GM18520 (cell line): Measurements from ENCODE around the gene YPEL2.
"Not testable (repeated sequence)": the region's sequence is repeated elsewhere in the genome, so short reads cannot be mapped to it uniquely, and the experiment has no call there.

Experiments
- ATAC-seq: cut with Tn5 transposase; IDR thresholded peaks from one replicate; pipeline ENCODE4 v1.9.1; 2021; ENCODE audit not compliant: unreplicated experiment

YPEL2 gene

GRCh38 chr17:59331129-59331928 lies at the start of gene YPEL2:
YPEL2 (plus strand) TSS chr17:59331655; CDS start chr17:59353410, 21,755 bp downstream.
- ATAC-seq = peak; percentile 85

GRCh38 chr17:59284317-59284716 lies 47.1 kb upstream of the YPEL2 start:
- no peak for ATAC-seq

- no peak for ATAC-seq
Measured at GRCh38 chr17:59287452-59287851, 44.0 kb upstream of the YPEL2 start.

GRCh38 chr17:59287891-59288290 lies 43.6 kb upstream of the YPEL2 start:
- no peak for ATAC-seq

GRCh38 chr17:59289981-59290301 lies 41.5 kb upstream of the YPEL2 start:
- ATAC-seq = no peak

- ATAC-seq = not testable (repeated sequence)
Measured at GRCh38 chr17:59290302-59290998, 41.0 kb upstream of the YPEL2 start.

GRCh38 chr17:59292174-59292523 lies 39.3 kb upstream of the YPEL2 start:
- no peak for ATAC-seq

- ATAC-seq = no peak
Measured at GRCh38 chr17:59296190-59296589, 35.3 kb upstream of the YPEL2 start.

GRCh38 chr17:59298521-59298920 lies 32.9 kb upstream of the YPEL2 start:
- no peak for ATAC-seq

- ATAC-seq = no peak
Measured at GRCh38 chr17:59299400-59300092, 31.9 kb upstream of the YPEL2 start.

- no peak for ATAC-seq
Measured at GRCh38 chr17:59300941-59301340, 30.5 kb upstream of the YPEL2 start.

- ATAC-seq = no peak
Measured at GRCh38 chr17:59304811-59305210, 26.6 kb upstream of the YPEL2 start.

- ATAC-seq = no peak
Measured at GRCh38 chr17:59310263-59310920, 21.1 kb upstream of the YPEL2 start.

GRCh38 chr17:59311051-59311468 lies 20.4 kb upstream of the YPEL2 start:
- ATAC-seq = no peak

GRCh38 chr17:59311521-59311920 lies 19.9 kb upstream of the YPEL2 start:
- ATAC-seq = not testable (repeated sequence)

- ATAC-seq = no peak
Measured at GRCh38 chr17:59315866-59316265, 15.6 kb upstream of the YPEL2 start.

GRCh38 chr17:59327121-59327980 lies 4.1 kb upstream of the YPEL2 start:
- ATAC-seq = no peak

- ATAC-seq = no peak
Measured at GRCh38 chr17:59327981-59328290, 3.5 kb upstream of the YPEL2 start.

- ATAC-seq = no peak
Measured at GRCh38 chr17:59328601-59329000, 2.9 kb upstream of the YPEL2 start.

GRCh38 chr17:59329176-59330052 lies 2.0 kb upstream of the YPEL2 start:
- ATAC-seq = peak; percentile 35
